MM.1S (cell line): ENCODE data around the gene XRCC5.

ENCODE experiments used
- DNase-seq: peaks from one replicate; pipeline ENCODE4 v3.0.0-alpha.2; 2015
- H2AFZ ChIP-seq: fragments of 300-600 bp; sonication (generic); 2 replicates; pipeline ENCODE4 v1.6.0; 2016; ENCODE audit warnings: antibody characterized with exemption, low read length
- H3F3A ChIP-seq: fragments of 300-600 bp; sonication (generic); 2 replicates; pipeline ENCODE4 v1.6.1; 2016; ENCODE audit warnings: mild to moderate bottlenecking, antibody characterized with exemption, low read length, moderate library complexity, mixed read lengths; ENCODE audit not compliant: insufficient read depth
- H3K27ac ChIP-seq: fragments of 300-600 bp; sonication (generic); 2 replicates; pipeline ENCODE4 v1.5.1; 2016; ENCODE audit warnings: mild to moderate bottlenecking, low read length
- H3K27me3 ChIP-seq: fragments of 300-600 bp; sonication (generic); replicated peaks from 2 replicates; pipeline ENCODE4 v1.6.0; 2016; ENCODE audit warnings: low read length; ENCODE audit not compliant: insufficient read depth
- H3K36me3 ChIP-seq: fragments of 300-600 bp; sonication (generic); replicated peaks from 2 replicates; pipeline ENCODE4 v1.6.1; 2016; ENCODE audit warnings: mild to moderate bottlenecking, low read length, mixed read lengths; ENCODE audit not compliant: insufficient read depth
- H3K4me1 ChIP-seq: fragments of 300-600 bp; sonication (generic); 2 replicates; pipeline ENCODE4 v1.6.1; 2016; ENCODE audit warnings: low read length, mixed read lengths
- H3K4me2 ChIP-seq: fragments of 300-600 bp; sonication (generic); 2 replicates; pipeline ENCODE4 v1.6.0; 2016; ENCODE audit warnings: low read depth, low read length
- H3K4me3 ChIP-seq: fragments of 300-600 bp; sonication (generic); 2 replicates; pipeline ENCODE4 v1.5.1; 2016; ENCODE audit warnings: low read length, mixed read lengths
- H3K79me2 ChIP-seq: fragments of 300-600 bp; sonication (generic); 2 replicates; pipeline ENCODE4 v1.6.1; 2016; ENCODE audit warnings: mixed run types, low read length, mixed read lengths
- H3K9ac ChIP-seq: fragments of 300-600 bp; sonication (generic); 2 replicates; pipeline ENCODE4 v1.6.1; 2016; ENCODE audit warnings: low read length, mixed read lengths
- H3K9me2 ChIP-seq: fragments of 300-600 bp; sonication (generic); replicated peaks from 2 replicates; pipeline ENCODE4 v1.6.1; 2016; ENCODE audit warnings: mild to moderate bottlenecking, low read length, mixed read lengths; ENCODE audit not compliant: insufficient read depth
- H3K9me3 ChIP-seq: fragments of 300-600 bp; sonication (generic); replicated peaks from 2 replicates; pipeline ENCODE4 v1.6.1; 2016; ENCODE audit warnings: mild to moderate bottlenecking, low read length, mixed read lengths; ENCODE audit not compliant: insufficient read depth
- H4K20me1 ChIP-seq: fragments of 300-600 bp; sonication (generic); 2 replicates; pipeline ENCODE4 v1.6.1; 2016; ENCODE audit warnings: mild to moderate bottlenecking, low read length, moderate library complexity, mixed read lengths; ENCODE audit not compliant: insufficient read depth
- CTCF ChIP-seq: fragments of 300-600 bp; sonication (generic); IDR thresholded peaks from 2 replicates; pipeline ENCODE4 v1.5.1; 2016; ENCODE audit warnings: antibody characterized with exemption, low read length, mixed read lengths
- EZH2 ChIP-seq: fragments of 300-600 bp; sonication (generic); optimal IDR thresholded peaks from 2 replicates; pipeline ENCODE3; 2017; ENCODE audit warnings: low read depth, mild to moderate bottlenecking, antibody characterized with exemption, low read length, mixed read lengths
- EZH2phosphoT487 ChIP-seq: fragments of 300-600 bp; sonication (generic); IDR thresholded peaks from 2 replicates; pipeline ENCODE4 v1.6.1; 2018; ENCODE audit warnings: antibody characterized with exemption, low read length

XRCC5 gene

DNA sequence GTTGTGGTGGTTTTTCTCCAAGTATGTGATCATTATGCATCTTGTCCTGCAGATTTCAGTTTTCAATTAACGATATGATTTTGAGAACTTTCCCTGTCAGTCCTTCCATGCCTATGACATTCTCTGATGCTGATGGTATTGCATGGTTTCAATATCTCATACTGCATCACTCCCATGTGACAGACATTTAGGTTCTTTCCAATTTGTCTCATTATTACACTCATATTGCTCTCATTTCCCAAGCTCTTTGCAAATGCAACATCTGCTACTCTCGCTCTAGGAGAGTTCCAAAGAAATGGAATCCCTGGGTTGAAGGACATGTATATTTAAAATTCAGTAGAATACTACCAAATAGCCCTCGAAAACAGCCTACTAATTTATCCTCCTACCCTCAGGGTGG, 137.6 kb downstream of the XRCC5 start:
- H3K79me2 ChIP-seq = no peaks in the 10 kb centered on the region
- H3K27me3 ChIP-seq = no peaks in the 10 kb centered on the region
- H3K4me3 ChIP-seq = no peak overlapping the region
- H2AFZ ChIP-seq = no peak overlapping the region
- no peak overlapping the region for H3K9ac ChIP-seq
- no peaks in the 10 kb centered on the region for H3K36me3 ChIP-seq
- H3K4me2 ChIP-seq = no peak overlapping the region
- TF ChIP-seq CTCF = no peak
- no peak for TF ChIP-seq EZH2phosphoT487
- TF ChIP-seq EZH2 = no peak
- H3F3A ChIP-seq = no peaks in the 10 kb centered on the region
- no peaks in the 10 kb centered on the region for H3K9me3 ChIP-seq
- no peak overlapping the region for H3K27ac ChIP-seq
- DNase-seq = no peak
- H4K20me1 ChIP-seq = no peaks in the 10 kb centered on the region
- H3K9me2 ChIP-seq = no peaks in the 10 kb centered on the region
- H3K4me1 ChIP-seq = no peaks in the 10 kb centered on the region
